ENCODE data around the gene LPP.
"Not testable (repeated sequence)": the region's sequence is repeated elsewhere in the genome, so short reads cannot be mapped to it uniquely, and the experiment has no call there.

Gene LPP

DNA sequence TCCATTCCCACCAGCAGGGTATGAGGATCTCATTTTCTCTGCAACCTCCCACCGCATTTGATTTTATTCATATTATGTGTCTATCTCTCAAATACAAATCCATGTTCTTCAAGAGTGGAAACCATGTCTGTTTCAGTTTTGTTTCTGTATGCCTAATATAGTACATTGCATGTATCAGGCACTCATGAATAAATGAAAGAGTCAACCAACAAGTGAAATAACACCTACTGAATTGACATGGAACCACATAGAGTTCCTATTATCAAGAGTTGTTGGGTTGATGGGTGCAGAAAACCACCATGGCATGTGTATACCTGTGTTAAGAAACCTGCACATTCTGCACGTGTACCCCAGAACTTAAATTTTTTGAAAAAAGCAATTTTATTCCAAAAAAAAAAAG, 466.8 kb downstream of the LPP start:
- no peaks in the 10 kb centered on the region for H3K9me3 ChIP-seq (ENCODE audit: control insufficient read depth, low read length)
- H3K36me3 ChIP-seq (ENCODE audit: control insufficient read depth, insufficient read depth, low read length) = no peaks in the 10 kb centered on the region
- H3K27ac ChIP-seq (ENCODE audit: low read depth, low read length, severe bottlenecking) = no peak overlapping the region
- no peaks in the 10 kb centered on the region for H3K4me1 ChIP-seq (ENCODE audit: control insufficient read depth, insufficient read depth, low read length, poor library complexity, severe bottlenecking)
- H3K4me3 ChIP-seq (ENCODE audit: extremely low read depth, insufficient read depth, low read length, poor library complexity, severe bottlenecking) = no peak overlapping the region
- no CpG with 5 or more reads among the region's 2 CpGs for WGBS, 2 experiments (ENCODE audit: insufficient coverage in 2 of 2)

DNA sequence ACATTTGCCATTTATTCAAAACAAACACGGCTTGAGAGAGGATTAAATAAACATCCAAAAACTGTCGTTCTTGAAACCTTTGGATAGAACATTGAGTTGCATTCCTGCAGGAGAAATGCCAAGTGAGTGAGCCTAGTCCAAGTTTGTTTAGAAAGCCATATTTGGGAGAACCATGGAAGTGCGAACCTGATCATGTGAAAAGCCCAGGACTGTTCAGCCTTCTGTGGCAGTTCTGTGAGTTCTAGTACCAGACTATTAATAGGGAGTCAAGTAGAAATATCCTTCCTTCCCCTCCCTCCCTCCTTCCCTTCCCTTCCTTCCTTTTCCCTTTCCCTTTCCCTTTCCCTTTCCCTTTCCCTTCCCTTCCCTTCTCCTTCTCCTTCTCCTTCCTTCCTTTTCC, 470.4 kb downstream of the LPP start:
- no peaks in the 10 kb centered on the region for H3K9me3 ChIP-seq (ENCODE audit: control insufficient read depth, low read length)
- H3K4me3 ChIP-seq (ENCODE audit: extremely low read depth, insufficient read depth, low read length, poor library complexity, severe bottlenecking) = no peak overlapping the region
- H3K27ac ChIP-seq (ENCODE audit: low read depth, low read length, severe bottlenecking) = no peak overlapping the region
- no peaks in the 10 kb centered on the region for H3K36me3 ChIP-seq (ENCODE audit: control insufficient read depth, insufficient read depth, low read length)
- H3K4me1 ChIP-seq (ENCODE audit: control insufficient read depth, insufficient read depth, low read length, poor library complexity, severe bottlenecking) = no peaks in the 10 kb centered on the region
- 95 to 100% methylated on average over 2 of the region's 3 CpGs for WGBS, 2 experiments (ENCODE audit: insufficient coverage in 2 of 2)

- H3K4me1 ChIP-seq (ENCODE audit: control insufficient read depth, insufficient read depth, low read length, poor library complexity, severe bottlenecking) = no peaks in the 10 kb centered on the region
- no peaks in the 10 kb centered on the region for H3K36me3 ChIP-seq (ENCODE audit: control insufficient read depth, insufficient read depth, low read length)
- no peaks in the 10 kb centered on the region for H3K9me3 ChIP-seq (ENCODE audit: control insufficient read depth, low read length)
- H3K4me3 ChIP-seq (ENCODE audit: extremely low read depth, insufficient read depth, low read length, poor library complexity, severe bottlenecking) = no peak overlapping the region
- no peak overlapping the region for H3K27ac ChIP-seq (ENCODE audit: low read depth, low read length, severe bottlenecking)
These were observed 470.9 kb downstream of the LPP start for GRCh38 chr3:188624828-188625227.

DNA sequence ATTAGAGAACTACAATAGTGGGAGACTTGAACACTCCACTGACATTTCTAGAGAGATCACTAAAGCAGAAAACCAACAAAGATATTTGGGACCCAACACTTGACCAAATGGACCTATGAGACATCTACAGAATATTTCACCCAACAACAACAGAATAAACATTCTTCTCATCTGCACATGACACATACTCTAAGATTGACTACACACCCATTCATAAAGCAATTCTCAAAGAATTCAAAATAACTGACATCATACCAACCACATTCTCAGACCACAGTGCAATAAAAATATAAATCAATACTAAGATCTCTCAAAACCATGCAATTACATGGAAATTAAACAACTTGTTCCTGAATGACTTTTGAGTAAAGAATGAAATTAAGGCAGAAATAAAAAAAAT, 473.7 kb downstream of the LPP start:
- peaks cover 5% of the 10 kb centered on the region for H3K36me3 ChIP-seq (ENCODE audit: control insufficient read depth, insufficient read depth, low read length)
- no peaks in the 10 kb centered on the region for H3K4me1 ChIP-seq (ENCODE audit: control insufficient read depth, insufficient read depth, low read length, poor library complexity, severe bottlenecking)
- H3K4me3 ChIP-seq (ENCODE audit: extremely low read depth, insufficient read depth, low read length, poor library complexity, severe bottlenecking) = no peak overlapping the region
- no peaks in the 10 kb centered on the region for H3K9me3 ChIP-seq (ENCODE audit: control insufficient read depth, low read length)
- no peak overlapping the region for H3K27ac ChIP-seq (ENCODE audit: low read depth, low read length, severe bottlenecking)

DNA sequence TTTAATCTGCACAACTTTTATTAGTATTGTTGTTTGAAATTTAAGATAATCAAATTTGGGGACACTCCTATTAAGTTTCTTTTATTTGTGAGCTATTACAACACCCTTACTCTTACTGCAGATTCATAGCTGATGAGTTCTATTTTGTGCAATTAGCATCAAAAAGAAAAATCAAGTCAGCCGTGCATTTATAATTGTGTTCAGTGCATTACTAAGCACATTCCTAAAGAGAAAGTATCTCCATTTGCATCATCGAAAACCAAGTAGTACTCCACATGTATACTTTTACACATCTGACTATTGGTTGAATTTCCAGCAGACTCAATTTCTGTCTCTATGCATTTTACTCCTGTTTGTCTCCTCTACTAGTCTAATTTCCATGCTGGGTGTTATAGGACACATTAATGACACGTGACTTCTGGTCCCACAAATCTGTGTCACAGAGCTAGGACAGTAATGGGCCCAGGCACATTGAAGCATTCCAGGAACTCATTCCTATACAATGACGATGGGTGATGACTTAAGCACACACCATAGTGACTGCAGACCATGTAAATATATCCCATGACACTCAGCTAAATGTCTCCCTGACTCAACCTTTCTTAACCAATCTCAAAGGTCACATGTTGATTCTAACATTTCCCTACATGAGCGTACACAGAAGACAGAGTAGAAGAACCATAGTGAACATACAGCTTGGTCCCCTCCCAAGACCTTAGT, 477.5 kb downstream of the LPP start:
- H3K27ac ChIP-seq (ENCODE audit: low read depth, low read length, severe bottlenecking) = no peak overlapping the region
- H3K9me3 ChIP-seq (ENCODE audit: control insufficient read depth, low read length) = peaks cover 7% of the 10 kb centered on the region
- H3K4me3 ChIP-seq (ENCODE audit: extremely low read depth, insufficient read depth, low read length, poor library complexity, severe bottlenecking) = no peak overlapping the region
- no peaks in the 10 kb centered on the region for H3K4me1 ChIP-seq (ENCODE audit: control insufficient read depth, insufficient read depth, low read length, poor library complexity, severe bottlenecking)
- WGBS, 2 experiments (ENCODE audit: insufficient coverage in 2 of 2) = 91 to 93% methylated on average over 5 of the region's 5 CpGs
- peaks cover 23% of the 10 kb centered on the region for H3K36me3 ChIP-seq (ENCODE audit: control insufficient read depth, insufficient read depth, low read length)

- no CpG with 5 or more reads among the region's 4 CpGs for WGBS, 2 experiments (ENCODE audit: insufficient coverage in 2 of 2)
- H3K36me3 ChIP-seq (ENCODE audit: control insufficient read depth, insufficient read depth, low read length) = peaks cover 23% of the 10 kb centered on the region
- no peak overlapping the region for H3K27ac ChIP-seq (ENCODE audit: low read depth, low read length, severe bottlenecking)
- peaks cover 7% of the 10 kb centered on the region for H3K9me3 ChIP-seq (ENCODE audit: control insufficient read depth, low read length)
- H3K4me3 ChIP-seq (ENCODE audit: extremely low read depth, insufficient read depth, low read length, poor library complexity, severe bottlenecking) = no peak overlapping the region
- H3K4me1 ChIP-seq (ENCODE audit: control insufficient read depth, insufficient read depth, low read length, poor library complexity, severe bottlenecking) = no peaks in the 10 kb centered on the region
These were observed 479.2 kb downstream of the LPP start for GRCh38 chr3:188633206-188633605.

GRCh38 chr3:188634285-188634684, 480.3 kb downstream of the LPP start:
- H3K4me1 ChIP-seq (ENCODE audit: control insufficient read depth, insufficient read depth, low read length, poor library complexity, severe bottlenecking) = no peaks in the 10 kb centered on the region
- peaks cover 7% of the 10 kb centered on the region for H3K9me3 ChIP-seq (ENCODE audit: control insufficient read depth, low read length)
- H3K4me3 ChIP-seq (ENCODE audit: extremely low read depth, insufficient read depth, low read length, poor library complexity, severe bottlenecking) = no peak overlapping the region
- WGBS, 2 experiments (ENCODE audit: insufficient coverage in 2 of 2) = 94 to 97% methylated on average over 8 of the region's 8 CpGs
- peaks cover 23% of the 10 kb centered on the region for H3K36me3 ChIP-seq (ENCODE audit: control insufficient read depth, insufficient read depth, low read length)
- no peak overlapping the region for H3K27ac ChIP-seq (ENCODE audit: low read depth, low read length, severe bottlenecking)

DNA sequence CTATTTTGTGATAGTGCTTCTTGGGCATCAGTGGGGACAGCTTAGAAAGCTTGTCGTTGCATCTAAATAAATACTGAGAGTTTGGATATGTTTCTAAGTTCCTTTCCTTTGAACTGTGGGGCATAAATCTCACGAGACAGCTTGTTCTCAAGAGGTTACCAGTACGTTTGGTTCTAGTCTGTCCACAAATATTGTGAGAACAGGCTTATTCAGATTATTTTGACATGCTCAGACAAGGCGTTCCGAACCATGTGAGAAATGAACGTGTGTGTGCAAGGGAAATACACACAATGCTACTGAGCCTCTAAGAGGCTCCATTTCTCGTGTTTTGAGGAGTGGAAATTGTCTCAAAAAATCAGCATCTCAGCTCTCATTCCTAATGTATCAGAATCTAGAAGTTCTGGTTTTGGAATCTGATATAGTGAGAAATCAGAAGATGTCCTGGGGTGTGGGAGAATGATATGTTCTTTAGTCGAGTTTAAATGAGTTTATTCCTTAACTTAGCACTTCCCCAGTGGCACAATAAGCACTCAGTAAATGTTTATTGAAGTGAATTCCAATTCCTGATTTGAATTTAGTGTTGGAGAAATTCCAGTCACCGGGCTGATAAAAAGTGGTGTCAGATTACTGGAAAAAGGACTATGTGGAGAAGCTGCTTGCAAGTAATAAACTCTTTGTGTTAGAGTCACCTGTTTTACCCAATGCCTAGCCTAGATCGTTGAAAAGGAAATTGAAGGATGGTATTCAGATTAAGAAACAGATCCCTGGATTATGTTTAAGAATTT, 481.5 kb downstream of the LPP start:
- Histone ChIP-seq H3K27ac (ENCODE audit: low read depth, low read length, severe bottlenecking) (no peak overlapping the region), H3K9me3 (ENCODE audit: control insufficient read depth, low read length) (peaks cover 7% of the 10 kb centered on the region), H3K4me3 (ENCODE audit: extremely low read depth, insufficient read depth, low read length, poor library complexity, severe bottlenecking) (no peak overlapping the region), H3K36me3 (ENCODE audit: control insufficient read depth, insufficient read depth, low read length) (peaks cover 18% of the 10 kb centered on the region), H3K4me1 (ENCODE audit: control insufficient read depth, insufficient read depth, low read length, poor library complexity, severe bottlenecking) (no peaks in the 10 kb centered on the region)
- 92 to 97% methylated on average over 7 to 9 of the region's 10 CpGs for WGBS, 2 experiments (ENCODE audit: insufficient coverage in 2 of 2)

DNA sequence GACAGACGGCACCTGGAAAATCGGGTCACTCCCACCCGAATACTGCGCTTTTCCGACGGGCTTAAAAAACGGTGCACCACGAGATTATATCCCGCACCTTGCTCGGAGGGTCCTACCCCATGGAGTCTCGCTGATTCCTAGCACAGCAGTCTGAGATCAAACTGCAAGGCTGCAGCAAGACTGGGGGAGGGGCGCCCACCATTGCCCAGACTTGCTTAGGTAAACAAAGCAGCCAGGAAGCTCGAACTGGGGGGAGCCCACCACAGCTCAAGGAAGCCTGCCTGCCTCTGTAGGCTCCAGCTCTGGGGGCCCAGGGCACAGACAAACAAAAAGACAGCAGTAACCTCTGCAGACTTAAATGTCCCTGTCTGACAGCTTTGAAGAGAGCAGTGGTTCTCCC, 482.3 kb downstream of the LPP start:
- H3K4me1 ChIP-seq (ENCODE audit: control insufficient read depth, insufficient read depth, low read length, poor library complexity, severe bottlenecking); H3K27ac ChIP-seq (ENCODE audit: low read depth, low read length, severe bottlenecking); H3K9me3 ChIP-seq (ENCODE audit: control insufficient read depth, low read length); H3K4me3 ChIP-seq (ENCODE audit: extremely low read depth, insufficient read depth, low read length, poor library complexity, severe bottlenecking): not testable (repeated sequence)
- peaks cover 18% of the 10 kb centered on the region for H3K36me3 ChIP-seq (ENCODE audit: control insufficient read depth, insufficient read depth, low read length)
- 84 to 93% methylated on average over 13 of the region's 13 CpGs for WGBS, 2 experiments (ENCODE audit: insufficient coverage in 2 of 2)

- Histone ChIP-seq H3K4me1 (ENCODE audit: control insufficient read depth, insufficient read depth, low read length, poor library complexity, severe bottlenecking) (no peaks in the 10 kb centered on the region), H3K27ac (ENCODE audit: low read depth, low read length, severe bottlenecking) (no peak overlapping the region), H3K36me3 (ENCODE audit: control insufficient read depth, insufficient read depth, low read length) (no peaks in the 10 kb centered on the region), H3K9me3 (ENCODE audit: control insufficient read depth, low read length) (no peaks in the 10 kb centered on the region), H3K4me3 (ENCODE audit: extremely low read depth, insufficient read depth, low read length, poor library complexity, severe bottlenecking) (no peak overlapping the region)
- no CpG with 5 or more reads among the region's 3 CpGs for WGBS, 2 experiments (ENCODE audit: insufficient coverage in 2 of 2)
These were observed 487.1 kb downstream of the LPP start for GRCh38 chr3:188641076-188641475.

- no peak overlapping the region for H3K4me3 ChIP-seq (ENCODE audit: extremely low read depth, insufficient read depth, low read length, poor library complexity, severe bottlenecking)
- H3K27ac ChIP-seq (ENCODE audit: low read depth, low read length, severe bottlenecking) = no peak overlapping the region
- H3K9me3 ChIP-seq (ENCODE audit: control insufficient read depth, low read length) = no peaks in the 10 kb centered on the region
- H3K36me3 ChIP-seq (ENCODE audit: control insufficient read depth, insufficient read depth, low read length) = peaks cover 14% of the 10 kb centered on the region
- 80 to 90% methylated on average over 1 to 2 of the region's 3 CpGs for WGBS, 2 experiments (ENCODE audit: insufficient coverage in 2 of 2)
- no peaks in the 10 kb centered on the region for H3K4me1 ChIP-seq (ENCODE audit: control insufficient read depth, insufficient read depth, low read length, poor library complexity, severe bottlenecking)
These were observed 489.8 kb downstream of the LPP start for GRCh38 chr3:188643736-188644135.

Data from mesodermal cell (in vitro differentiated cells).